Renal cortex interstitium (tissue), 11 donors: Measurements from ENCODE around the gene GIMAP8. TPM values are rescaled to one million over a fixed set of nuclear protein-coding genes. Genes with fewer than 3 reads are reported as not detected.

Source experiments
- DNase-seq, 11 donors: peaks; one replicate each; pipeline ENCODE4 v3.0.0-alpha.2; 2013; ENCODE audit warnings: low read depth in 9 of 11, low spot score in 4 of 11; ENCODE audit errors: extremely low read depth in 1 of 11
- polyA plus RNA-seq, 3 donors: library from polyadenylated mRNA; unstranded; fragments of 120-200 nt; gene quantifications; one replicate each; pipeline ENCODE4 v1.2.1, GENCODE V29; 2013; ENCODE audit not compliant: insufficient read length in 3 of 3

Gene GIMAP8
- polyA plus RNA-seq, 3 donors = 7.1 to 10.4 (median 9.4) TPM

GRCh38 chr7:150409300-150410030 is 41.0 kb upstream of the GIMAP8 start:
- DNase-seq = no peak

GRCh38 chr7:150410131-150410530 is 40.3 kb upstream of the GIMAP8 start:
- DNase-seq = no peak

- DNase-seq = no peak
Measured at GRCh38 chr7:150410680-150411346, 39.6 kb upstream of the GIMAP8 start.

- DNase-seq = no peak
Measured at GRCh38 chr7:150411606-150412005, 38.8 kb upstream of the GIMAP8 start.

GRCh38 chr7:150412016-150412415 is 38.4 kb upstream of the GIMAP8 start:
- DNase-seq = no peak

GRCh38 chr7:150412518-150413488 is 37.6 kb upstream of the GIMAP8 start:
- no peak for DNase-seq

- no peak for DNase-seq
Measured at GRCh38 chr7:150413640-150414081, 36.8 kb upstream of the GIMAP8 start.

GRCh38 chr7:150415161-150416153 is 35.0 kb upstream of the GIMAP8 start:
- no peak for DNase-seq

GRCh38 chr7:150417239-150417638 is 33.2 kb upstream of the GIMAP8 start:
- no peak for DNase-seq

- no peak for DNase-seq
Measured at GRCh38 chr7:150417863-150418262, 32.6 kb upstream of the GIMAP8 start.

- DNase-seq = no peak
Measured at GRCh38 chr7:150420242-150420641, 30.2 kb upstream of the GIMAP8 start.

- DNase-seq = peak in 6 of 11 donors; percentile 70 to 84 (median 78)
Measured at GRCh38 chr7:150420987-150421674, 29.3 kb upstream of the GIMAP8 start.

GRCh38 chr7:150421831-150422230 is 28.6 kb upstream of the GIMAP8 start:
- DNase-seq = no peak

GRCh38 chr7:150425670-150426069 is 24.8 kb upstream of the GIMAP8 start:
- no peak for DNase-seq

GRCh38 chr7:150428671-150429451 is 21.6 kb upstream of the GIMAP8 start:
- DNase-seq = peak in 1 of 11 donors; percentile 62

- DNase-seq = no peak
Measured at GRCh38 chr7:150429699-150430098, 20.7 kb upstream of the GIMAP8 start.

- no peak for DNase-seq
Measured at GRCh38 chr7:150430465-150431085, 19.9 kb upstream of the GIMAP8 start.
